Measurements from ENCODE around the gene PRRG1. TPM values are rescaled to one million over a fixed set of nuclear protein-coding genes. Genes with fewer than 3 reads are reported as not detected.
"Not testable (repeated sequence)": the region's sequence is repeated elsewhere in the genome, so short reads cannot be mapped to it uniquely, and the experiment has no call there.

PRRG1 gene
- total RNA-seq, 1 donor = 19.0 TPM

DNA sequence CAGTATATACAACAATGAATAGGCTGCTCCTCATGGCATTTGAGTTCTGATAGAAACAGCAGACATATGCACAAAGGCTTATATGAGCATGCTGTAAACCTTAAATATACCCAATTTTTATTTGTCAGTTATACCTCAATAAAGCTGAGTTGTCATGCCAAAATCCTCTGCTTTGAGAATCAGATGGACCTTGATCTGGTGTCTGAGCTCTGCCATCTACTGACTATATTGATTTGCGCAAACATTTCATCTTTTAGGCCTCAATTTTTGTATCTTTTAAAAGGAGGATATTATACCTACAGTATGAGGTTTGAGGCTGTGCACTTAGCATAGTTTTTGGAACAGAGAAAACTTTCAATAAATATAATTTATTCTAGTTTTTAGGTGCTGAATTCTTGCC lies 85.2 kb downstream of the PRRG1 start:
- DNase-seq (ENCODE audit: low read depth) = no peak
- no peak overlapping the region for H3K4me3 ChIP-seq (ENCODE audit: low read depth, low read length)
- TF ChIP-seq, protein P1, sequence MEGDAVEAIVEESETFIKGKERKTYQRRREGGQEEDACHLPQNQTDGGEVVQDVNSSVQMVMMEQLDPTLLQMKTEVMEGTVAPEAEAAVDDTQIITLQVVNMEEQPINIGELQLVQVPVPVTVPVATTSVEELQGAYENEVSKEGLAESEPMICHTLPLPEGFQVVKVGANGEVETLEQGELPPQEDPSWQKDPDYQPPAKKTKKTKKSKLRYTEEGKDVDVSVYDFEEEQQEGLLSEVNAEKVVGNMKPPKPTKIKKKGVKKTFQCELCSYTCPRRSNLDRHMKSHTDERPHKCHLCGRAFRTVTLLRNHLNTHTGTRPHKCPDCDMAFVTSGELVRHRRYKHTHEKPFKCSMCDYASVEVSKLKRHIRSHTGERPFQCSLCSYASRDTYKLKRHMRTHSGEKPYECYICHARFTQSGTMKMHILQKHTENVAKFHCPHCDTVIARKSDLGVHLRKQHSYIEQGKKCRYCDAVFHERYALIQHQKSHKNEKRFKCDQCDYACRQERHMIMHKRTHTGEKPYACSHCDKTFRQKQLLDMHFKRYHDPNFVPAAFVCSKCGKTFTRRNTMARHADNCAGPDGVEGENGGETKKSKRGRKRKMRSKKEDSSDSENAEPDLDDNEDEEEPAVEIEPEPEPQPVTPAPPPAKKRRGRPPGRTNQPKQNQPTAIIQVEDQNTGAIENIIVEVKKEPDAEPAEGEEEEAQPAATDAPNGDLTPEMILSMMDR (IDR thresholded peaks at IDR 0.05; ENCODE audit: insufficient read depth, low read depth, low read length) = no peak

DNA sequence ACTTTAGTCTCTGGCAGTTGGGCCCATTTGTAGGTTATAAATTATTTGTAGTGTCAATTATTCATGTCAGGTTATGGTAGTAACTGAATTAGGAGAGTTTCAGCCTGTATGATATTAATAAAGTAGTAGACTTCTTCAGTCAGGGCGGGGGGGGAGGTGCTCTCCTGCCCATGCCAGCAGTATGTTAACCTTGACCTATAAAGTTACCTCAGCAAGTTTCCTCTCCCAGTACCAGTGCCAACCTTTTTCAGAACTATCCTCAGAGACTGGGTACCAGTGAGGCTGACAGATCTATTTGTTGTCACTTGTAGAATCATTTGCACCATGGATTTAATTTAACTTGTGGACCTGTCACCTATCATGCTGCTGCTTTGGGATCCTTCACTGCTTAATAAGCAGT lies 88.0 kb downstream of the PRRG1 start:
- TF ChIP-seq, protein P1 (IDR thresholded peaks at IDR 0.05; ENCODE audit: insufficient read depth, low read depth, low read length) = no peak
- no peak for DNase-seq (ENCODE audit: low read depth)
- no peak overlapping the region for H3K4me3 ChIP-seq (ENCODE audit: low read depth, low read length)

DNA sequence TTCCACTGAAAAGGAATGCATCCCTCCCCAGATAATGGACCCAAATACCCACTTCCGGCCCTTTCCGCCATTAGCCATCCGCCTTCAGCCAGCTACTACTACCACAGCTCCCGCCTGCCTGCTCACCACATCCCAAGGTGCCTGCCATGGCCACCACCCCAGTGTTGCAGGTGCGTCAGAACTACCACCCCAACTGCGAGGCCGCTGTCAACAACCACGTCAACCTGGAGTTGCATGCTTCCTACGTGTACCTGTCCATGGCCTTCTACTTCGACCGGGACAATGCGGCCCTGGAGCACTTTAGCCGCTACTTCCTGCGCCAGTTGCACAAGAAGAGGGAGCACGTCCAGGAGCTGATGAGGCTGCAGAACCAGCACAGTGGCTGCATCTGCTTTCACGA lies 92.2 kb downstream of the PRRG1 start:
- TF ChIP-seq, protein P1 (IDR thresholded peaks at IDR 0.05; ENCODE audit: insufficient read depth, low read depth, low read length) = no peak
- no peak overlapping the region for H3K4me3 ChIP-seq (ENCODE audit: low read depth, low read length)
- DNase-seq (ENCODE audit: low read depth) = no peak

DNA sequence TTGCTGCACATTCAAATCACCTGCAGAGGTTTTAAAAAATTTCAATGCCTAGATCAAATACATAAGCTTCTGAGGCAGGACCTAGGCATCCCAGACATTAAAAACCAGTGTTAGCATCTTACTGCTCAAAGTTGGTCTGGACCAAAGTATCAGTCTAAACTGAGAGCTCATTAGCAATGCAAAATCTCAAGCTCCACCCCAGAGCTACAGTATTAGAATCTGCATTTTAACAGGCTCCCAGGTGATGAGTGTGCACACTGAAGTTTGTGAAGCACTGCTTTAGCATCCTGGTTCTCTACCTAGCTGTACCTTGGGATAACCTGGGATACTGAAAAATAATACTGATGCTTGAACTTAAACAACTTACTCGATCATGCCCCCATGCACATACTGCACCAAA lies 96.0 kb downstream of the PRRG1 start:
- TF ChIP-seq, protein P1 (IDR thresholded peaks at IDR 0.05; ENCODE audit: insufficient read depth, low read depth, low read length) = no peak
- no peak for DNase-seq (ENCODE audit: low read depth)
- no peak overlapping the region for H3K4me3 ChIP-seq (ENCODE audit: low read depth, low read length)

DNA sequence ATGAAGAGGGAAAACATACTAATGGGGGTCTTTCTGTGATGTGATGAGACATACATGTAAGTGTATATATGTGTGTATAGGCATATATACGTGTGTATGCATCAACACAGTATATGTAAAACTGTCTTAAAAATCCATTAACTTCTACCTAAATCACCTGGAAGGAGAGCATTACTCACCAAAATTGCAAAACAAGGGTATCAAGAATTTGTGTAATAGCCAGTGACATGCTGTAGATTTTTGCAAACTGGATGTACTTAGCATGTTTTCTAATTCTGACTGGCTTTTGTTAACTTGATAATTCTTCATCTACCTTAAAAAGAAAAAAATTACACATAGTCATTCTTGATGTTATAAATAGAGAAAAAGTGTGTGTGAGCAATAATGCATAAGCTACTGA lies 104.7 kb downstream of the PRRG1 start:
- H3K4me3 ChIP-seq (ENCODE audit: low read depth, low read length) = no peak overlapping the region
- TF ChIP-seq, protein P1 (IDR thresholded peaks at IDR 0.05; ENCODE audit: insufficient read depth, low read depth, low read length) = no peak
- DNase-seq (ENCODE audit: low read depth) = no peak

DNA sequence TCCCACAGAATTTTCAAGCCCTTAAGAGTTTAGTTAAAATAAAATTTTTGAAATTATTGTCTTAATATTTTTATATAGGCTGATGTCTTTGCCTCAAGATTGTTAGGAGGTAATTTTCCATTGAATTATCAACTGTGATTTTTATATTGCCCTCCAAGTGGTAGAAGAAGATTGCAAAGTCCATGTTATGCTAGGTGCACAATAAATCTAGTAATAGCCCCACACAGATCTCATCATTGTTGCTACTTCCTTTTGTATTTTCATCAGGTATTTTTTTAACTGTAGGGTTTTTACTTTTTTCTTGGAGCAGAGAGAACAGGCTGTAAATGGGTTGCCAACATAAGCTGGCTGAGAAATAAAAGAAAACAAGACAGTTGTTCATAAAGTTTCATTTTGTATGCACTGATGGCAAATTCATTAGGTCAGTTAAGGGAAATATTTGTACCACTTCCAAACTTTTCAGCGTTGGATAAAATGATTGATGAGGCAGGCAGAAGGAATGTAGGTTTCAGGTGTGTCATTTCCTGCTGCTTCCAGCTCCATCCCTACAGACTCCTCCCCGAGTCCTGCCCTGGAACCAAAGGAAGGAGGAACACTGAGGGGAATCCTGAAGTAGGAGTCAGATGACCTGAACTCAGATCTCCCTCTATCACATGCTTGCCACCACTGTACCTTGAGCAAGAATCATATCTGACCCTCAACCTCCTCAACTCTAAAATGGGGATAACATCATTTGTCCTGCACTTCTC lies 105.5 kb downstream of the PRRG1 start:
- TF ChIP-seq, protein P1 (IDR thresholded peaks at IDR 0.05; ENCODE audit: insufficient read depth, low read depth, low read length) = no peak
- no peak overlapping the region for H3K4me3 ChIP-seq (ENCODE audit: low read depth, low read length)
- DNase-seq (ENCODE audit: low read depth) = no peak

DNA sequence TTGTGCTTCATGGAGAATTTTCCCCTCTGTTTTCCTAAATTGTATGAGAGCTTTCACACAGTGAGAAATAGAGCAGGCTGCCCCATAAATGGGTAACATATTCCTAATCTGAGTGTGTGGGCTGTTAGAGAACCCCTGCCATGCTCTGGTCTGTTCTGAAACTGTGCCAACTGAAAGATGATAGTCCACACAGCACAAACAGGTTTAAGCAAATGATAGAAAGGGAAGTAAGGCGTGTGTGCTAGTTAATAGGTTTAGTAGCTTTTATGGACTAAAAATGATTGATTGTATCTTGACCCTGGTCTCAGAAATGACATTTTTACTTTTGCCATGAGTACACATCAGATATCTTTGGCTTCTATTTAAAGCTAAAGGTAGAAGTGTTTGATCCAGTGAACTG lies 106.2 kb downstream of the PRRG1 start:
- no peak for DNase-seq (ENCODE audit: low read depth)
- H3K4me3 ChIP-seq (ENCODE audit: low read depth, low read length) = no peak overlapping the region
- TF ChIP-seq, protein P1 (IDR thresholded peaks at IDR 0.05; ENCODE audit: insufficient read depth, low read depth, low read length) = no peak

DNA sequence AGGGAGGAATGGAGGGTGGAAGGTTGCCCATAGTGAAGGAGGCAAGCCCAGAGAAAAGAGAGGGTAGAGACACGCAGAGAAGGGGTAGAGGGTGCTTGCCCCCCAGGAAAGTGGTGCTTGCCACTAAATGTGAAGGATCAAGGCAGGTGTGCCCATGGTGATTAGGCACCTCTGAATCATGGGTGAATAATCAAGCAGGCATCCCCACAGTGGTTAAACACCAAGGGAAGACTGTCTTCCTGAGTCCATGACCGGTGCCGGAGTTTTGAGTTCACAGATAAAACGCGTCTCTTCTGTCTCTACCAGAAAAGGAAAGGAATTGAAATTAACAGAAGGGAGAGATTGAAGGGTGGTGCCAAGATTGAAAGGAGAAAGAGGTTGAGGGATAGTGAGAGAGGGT lies 111.1 kb downstream of the PRRG1 start:
- not testable (repeated sequence) for H3K4me3 ChIP-seq (ENCODE audit: low read depth, low read length); DNase-seq (ENCODE audit: low read depth)

Measured in fibroblast of villous mesenchyme (primary cell).